Natural killer cell (primary cell): ENCODE data around the gene PTCD2. TPM values are rescaled to one million over a fixed set of nuclear protein-coding genes. Genes with fewer than 3 reads are reported as not detected.

Experiments
- ATAC-seq, 3 donors: fragments of 150-1000 bp in 2 of 3; fragments of 200-7000 bp in 1 of 3; cut with Tn5 transposase; 1 replicate in 1 of 3; 2 replicates in 2 of 3; pipeline ENCODE4 v1.10.0; 2021; ENCODE audit warnings: mild to moderate bottlenecking in 2 of 3, moderate library complexity in 2 of 3
- DNase-seq, 2 donors: peaks; one replicate each; pipeline versions ENCODE4 v3.0.0 to v3.0.0-alpha.2; 2013 to 2021; ENCODE audit warnings: mixed read lengths in 1 of 2
- H3K27ac ChIP-seq: one replicate; pipeline ENCODE4 v1.5.1; 2013; ENCODE audit warnings: mild to moderate bottlenecking, low read length
- H3K27me3 ChIP-seq: one replicate; pipeline ENCODE4 v1.6.1; 2013; ENCODE audit warnings: low read length; ENCODE audit not compliant: control insufficient read depth, insufficient read depth
- H3K36me3 ChIP-seq: one replicate; pipeline ENCODE4 v1.6.1; 2013; ENCODE audit warnings: low read length; ENCODE audit not compliant: control insufficient read depth, insufficient read depth
- H3K4me1 ChIP-seq: one replicate; pipeline ENCODE4 v1.6.1; 2013; ENCODE audit warnings: low read length; ENCODE audit not compliant: control insufficient read depth, insufficient read depth
- H3K4me3 ChIP-seq: one replicate; pipeline ENCODE4 v1.5.1; 2013; ENCODE audit warnings: low read length
- H3K9me3 ChIP-seq: one replicate; pipeline ENCODE4 v1.6.1; 2013; ENCODE audit warnings: low read length; ENCODE audit not compliant: control insufficient read depth, insufficient read depth
- H3K27ac Mint-ChIP-seq, 2 donors: one replicate each; pipeline ENCODE4 v1.8.0; 2022; ENCODE audit warnings: mild to moderate bottlenecking in 2 of 2, mixed read lengths in 2 of 2, moderate library complexity in 1 of 2
- H3K27me3 Mint-ChIP-seq, 2 donors: one replicate each; pipeline ENCODE4 v1.8.0; 2022; ENCODE audit warnings: low read depth in 2 of 2, mixed read lengths in 2 of 2
- H3K36me3 Mint-ChIP-seq: one replicate; pipeline ENCODE4 v1.8.0; 2022; ENCODE audit warnings: mixed read lengths
- H3K4me1 Mint-ChIP-seq, 2 donors: one replicate each; pipeline ENCODE4 v1.8.0; 2022; ENCODE audit warnings: mixed read lengths in 2 of 2
- H3K4me3 Mint-ChIP-seq: one replicate; pipeline ENCODE4 v1.8.0; 2022; ENCODE audit warnings: mild to moderate bottlenecking, moderate library complexity, mixed read lengths
- H3K9me3 Mint-ChIP-seq, 2 donors: one replicate each; pipeline ENCODE4 v1.8.0; 2022; ENCODE audit warnings: mixed read lengths in 2 of 2
- CTCF ChIP-seq: fragments of 200-600 bp; IDR thresholded peaks from one replicate; pipeline ENCODE4 v1.8.0; 2022; ENCODE audit warnings: antibody characterized with exemption
- WGBS: methylation state at CpG from one replicate; pipeline ENCODE4 v1.1.7; 2013; ENCODE audit warnings: missing lambda C conversion rate; ENCODE audit not compliant: insufficient coverage; 5-methylcytosine and 5-hydroxymethylcytosine counted together
- intact Hi-C: fragments of 100-400 bp; cut with micrococcal nuclease; formaldehyde crosslinking; loops from one replicate; pipeline ENCODE4 v1.14.2; 2022
- total RNA-seq, 4 donors: library from RNA; stranded (reverse); fragments of 120-200 nt in 1 of 4; gene quantifications; one replicate each; pipeline versions ENCODE4 v1.2.3 to v1.2.4, GENCODE V29; 2013 to 2022

The PTCD2 gene
- total RNA-seq, 3 donors from 2014 or later (not counting 1 experiment from before 2014, with no cell fraction given), result 4.9 to 5.9 (median 5.0) TPM

- no peak overlapping the region for H3K4me3 Mint-ChIP-seq
- H3K36me3 Mint-ChIP-seq, result no peaks in the 10 kb centered on the region
- no peaks in the 10 kb centered on the region for H3K27me3 Mint-ChIP-seq
- Histone ChIP-seq H3K4me1 (no peaks in the 10 kb centered on the region), H3K27me3 (no peaks in the 10 kb centered on the region), H3K36me3 (peaks cover 3% of the 10 kb centered on the region), H3K4me3 (no peak overlapping the region), H3K27ac (no peak overlapping the region), H3K9me3 (no peaks in the 10 kb centered on the region)
- intact Hi-C loops, result no loop called here
- WGBS, result 91% methylated on average over 6 of the region's 7 CpGs
- H3K27ac Mint-ChIP-seq, result no peak overlapping the region
- ATAC-seq (no peak), DNase-seq (no peak)
- H3K9me3 Mint-ChIP-seq, result no peaks in the 10 kb centered on the region
- no peak for TF ChIP-seq CTCF
- H3K4me1 Mint-ChIP-seq, result peaks cover 15 to 17% of the 10 kb centered on the region in 2 donors
Measured at GRCh38 chr5:72273547-72273946, 46.6 kb upstream of the PTCD2 start.

GRCh38 chr5:72276219-72276752 lies 43.9 kb upstream of the PTCD2 start:
- H3K4me1 Mint-ChIP-seq, result peaks cover 8 to 11% of the 10 kb centered on the region in 2 donors
- no peaks in the 10 kb centered on the region for H3K9me3 Mint-ChIP-seq
- DNase-seq, result no peak
- 95% methylated on average over 2 of the region's 3 CpGs for WGBS
- Histone ChIP-seq H3K4me3 (no peak overlapping the region), H3K4me1 (no peaks in the 10 kb centered on the region), H3K27me3 (no peaks in the 10 kb centered on the region), H3K27ac (no peak overlapping the region), H3K9me3 (no peaks in the 10 kb centered on the region), H3K36me3 (peaks cover 3% of the 10 kb centered on the region)
- no peak overlapping the region for H3K4me3 Mint-ChIP-seq
- TF ChIP-seq CTCF, result no peak
- no peak overlapping the region for H3K27ac Mint-ChIP-seq
- H3K36me3 Mint-ChIP-seq, result no peaks in the 10 kb centered on the region
- ATAC-seq, result no peak
- intact Hi-C loops, result no loop called here
- H3K27me3 Mint-ChIP-seq, result no peaks in the 10 kb centered on the region

GRCh38 chr5:72280581-72281069 lies 39.5 kb upstream of the PTCD2 start:
- Mint-ChIP-seq H3K36me3 (no peaks in the 10 kb centered on the region), H3K27me3 (no peaks in the 10 kb centered on the region), H3K4me1 (peaks cover 4 to 8% of the 10 kb centered on the region in 2 donors), H3K9me3 (no peaks in the 10 kb centered on the region), H3K27ac (no peak overlapping the region), H3K4me3 (no peak overlapping the region)
- no peaks in the 10 kb centered on the region for H3K27me3 ChIP-seq
- intact Hi-C loops, result no loop called here
- peaks cover 6% of the 10 kb centered on the region for H3K36me3 ChIP-seq
- no peaks in the 10 kb centered on the region for H3K9me3 ChIP-seq
- ATAC-seq (peak in 1 of 3 donors; percentile 61), DNase-seq (peak in 1 of 2 donors; percentile 12)
- no peak overlapping the region for H3K4me3 ChIP-seq
- TF ChIP-seq CTCF, result peak; percentile 8
- no peaks in the 10 kb centered on the region for H3K4me1 ChIP-seq
- 33% methylated on average over 1 of the region's 2 CpGs for whole genome bisulfite sequencing
- H3K27ac ChIP-seq, result no peak overlapping the region

- H3K27ac ChIP-seq, result no peak overlapping the region
- no peaks in the 10 kb centered on the region for H3K36me3 Mint-ChIP-seq
- intact Hi-C loops, result no loop called here
Measured at GRCh38 chr5:72281430-72281763, 38.8 kb upstream of the PTCD2 start.

More at GRCh38 chr5:72281430-72281763, 38.8 kb upstream of the PTCD2 start:
- Histone ChIP-seq H3K36me3 (peaks cover 8% of the 10 kb centered on the region), H3K27me3 (no peaks in the 10 kb centered on the region), H3K9me3 (no peaks in the 10 kb centered on the region), H3K4me3 (no peak overlapping the region), H3K4me1 (no peaks in the 10 kb centered on the region)
- Mint-ChIP-seq H3K4me1 (peaks cover 4% of the 10 kb centered on the region in 2 donors), H3K27ac (no peak overlapping the region), H3K4me3 (no peak overlapping the region), H3K27me3 (no peaks in the 10 kb centered on the region), H3K9me3 (no peaks in the 10 kb centered on the region)
- DNase-seq (no peak), ATAC-seq (no peak)
- 88% methylated on average over 1 of the region's 1 CpG for WGBS
- TF ChIP-seq CTCF, result no peak
